H9 (cell line): ENCODE measurements around the gene PLD1. TPM values are rescaled to one million over a fixed set of nuclear protein-coding genes. Genes with fewer than 3 reads are reported as not detected.

Source experiments
- DNase-seq: peaks from one replicate; pipeline ENCODE4 v3.0.0-alpha.2; 2017
- H2AFZ ChIP-seq: one replicate; pipeline ENCODE4 v1.6.1; 2013; ENCODE audit warnings: mild to moderate bottlenecking, low read length, control low read depth, moderate library complexity
- H2AK5ac ChIP-seq: 2 replicates; pipeline ENCODE4 v1.6.1; 2013; ENCODE audit warnings: low read length, control low read depth, mixed read lengths; ENCODE audit not compliant: insufficient read length
- H2BK120ac ChIP-seq: one replicate; pipeline ENCODE4 v1.6.1; 2013; ENCODE audit warnings: low read depth, mild to moderate bottlenecking, low read length, control low read depth, inconsistent platforms; ENCODE audit not compliant: poor library complexity, severe bottlenecking
- H2BK12ac ChIP-seq: 2 replicates; pipeline ENCODE4 v1.6.1; 2013; ENCODE audit warnings: low read length, control low read depth, mixed read lengths, low read depth; ENCODE audit not compliant: insufficient read length
- H2BK15ac ChIP-seq: 2 replicates; pipeline ENCODE4 v1.6.1; 2013; ENCODE audit warnings: low read depth, low read length, control low read depth
- H2BK20ac ChIP-seq: one replicate; pipeline ENCODE4 v1.6.1; 2013; ENCODE audit warnings: low read depth, mild to moderate bottlenecking, low read length, control low read depth, inconsistent platforms; ENCODE audit not compliant: poor library complexity, severe bottlenecking
- H2BK5ac ChIP-seq: 2 replicates; pipeline ENCODE4 v1.6.1; 2013; ENCODE audit warnings: low read length, control low read depth, mixed read lengths; ENCODE audit not compliant: insufficient read length
- H3K14ac ChIP-seq: 2 replicates; pipeline ENCODE4 v1.6.1; 2013; ENCODE audit warnings: low read length, control low read depth; ENCODE audit not compliant: insufficient read depth
- H3K18ac ChIP-seq: 2 replicates; pipeline ENCODE4 v1.6.1; 2013; ENCODE audit warnings: low read depth, mild to moderate bottlenecking, mixed read lengths, low read length, control low read depth; ENCODE audit not compliant: insufficient read length
- H3K23ac ChIP-seq: 2 replicates; pipeline ENCODE4 v1.6.1; 2013; ENCODE audit warnings: low read length, control low read depth, mixed read lengths, low read depth; ENCODE audit not compliant: insufficient read length
- H3K23me2 ChIP-seq: 2 replicates; pipeline ENCODE4 v1.6.1; 2013; ENCODE audit warnings: low read depth, mild to moderate bottlenecking, mixed read lengths, low read length, control low read depth; ENCODE audit not compliant: insufficient read length, poor library complexity, severe bottlenecking
- H3K27ac ChIP-seq: 2 replicates; pipeline ENCODE4 v1.5.1; 2013; ENCODE audit warnings: low read length, control low read depth, mixed read lengths, low read depth; ENCODE audit not compliant: insufficient read length
- H3K27me3 ChIP-seq: 2 replicates; pipeline ENCODE4 v1.6.1; 2013; ENCODE audit warnings: low read length, control low read depth, inconsistent platforms; ENCODE audit not compliant: insufficient read depth
- H3K4ac ChIP-seq: 2 replicates; pipeline ENCODE4 v1.6.1; 2013; ENCODE audit warnings: low read depth, mild to moderate bottlenecking, control low read depth, inconsistent platforms, low read length, moderate library complexity
- H3K4me1 ChIP-seq: 2 replicates; pipeline ENCODE4 v1.6.1; 2013; ENCODE audit warnings: low read length, control low read depth, inconsistent platforms; ENCODE audit not compliant: insufficient read depth
- H3K4me2 ChIP-seq: 2 replicates; pipeline ENCODE4 v1.6.1; 2013; ENCODE audit warnings: low read length, control low read depth, mixed read lengths; ENCODE audit not compliant: insufficient read length, insufficient read depth
- H3K56ac ChIP-seq: 2 replicates; pipeline ENCODE4 v1.6.1; 2013; ENCODE audit warnings: low read depth, mild to moderate bottlenecking, mixed read lengths, low read length, control low read depth; ENCODE audit not compliant: insufficient read length
- H3K79me1 ChIP-seq: 2 replicates; pipeline ENCODE4 v1.6.1; 2013; ENCODE audit warnings: low read depth, mild to moderate bottlenecking, moderate library complexity, low read length, control low read depth, inconsistent platforms; ENCODE audit not compliant: insufficient read depth, poor library complexity, severe bottlenecking
- H3K79me2 ChIP-seq: 2 replicates; pipeline ENCODE4 v1.6.1; 2013; ENCODE audit warnings: low read length, control low read depth, inconsistent platforms; ENCODE audit not compliant: insufficient read depth
- H3K9ac ChIP-seq: 2 replicates; pipeline ENCODE4 v1.6.1; 2013; ENCODE audit warnings: low read length, control low read depth, mixed read lengths; ENCODE audit not compliant: insufficient read length; ENCODE audit errors: extremely low read depth
- H3K9me3 ChIP-seq: one replicate; pipeline ENCODE4 v1.6.1; 2013; ENCODE audit warnings: low read depth, low read length, inconsistent platforms; ENCODE audit not compliant: control insufficient read depth
- H3T11ph ChIP-seq: one replicate; pipeline ENCODE4 v1.6.1; 2013; ENCODE audit warnings: mild to moderate bottlenecking, low read length, control low read depth, inconsistent platforms
- H4K20me1 ChIP-seq: one replicate; pipeline ENCODE4 v1.6.1; 2013; ENCODE audit not compliant: control insufficient read depth, insufficient read length, insufficient read depth
- H4K5ac ChIP-seq: 2 replicates; pipeline ENCODE4 v1.6.1; 2013; ENCODE audit warnings: low read depth, mild to moderate bottlenecking, mixed read lengths, low read length, control low read depth; ENCODE audit not compliant: insufficient read length
- H4K8ac ChIP-seq: replicated peaks from 2 replicates; pipeline ENCODE4 v1.6.1; 2013; ENCODE audit warnings: low read length, control low read depth, mixed read lengths, low read depth; ENCODE audit not compliant: insufficient read length
- H4K91ac ChIP-seq: 2 replicates; pipeline ENCODE4 v1.6.1; 2013; ENCODE audit warnings: low read depth, mild to moderate bottlenecking, moderate library complexity, mixed read lengths, low read length, control low read depth; ENCODE audit not compliant: insufficient read length
- H3K27ac Mint-ChIP-seq, 3 experiments: 2 replicates in 2 of 3; 3 replicates in 1 of 3; pipeline ENCODE4 v1.8.0; 2020 to 2021; ENCODE audit warnings: mixed read lengths in 3 of 3, mild to moderate bottlenecking in 1 of 3, moderate library complexity in 1 of 3
- H3K27me3 Mint-ChIP-seq: 2 replicates; pipeline ENCODE4 v1.8.0; 2021; ENCODE audit warnings: low read depth, mild to moderate bottlenecking, moderate library complexity, mixed read lengths
- H3K36me3 Mint-ChIP-seq, 3 experiments: 2 replicates in 2 of 3; 3 replicates in 1 of 3; pipeline ENCODE4 v1.8.0; 2020 to 2021; ENCODE audit warnings: low read depth in 3 of 3, mixed read lengths in 3 of 3; ENCODE audit not compliant: insufficient read depth in 1 of 3
- H3K4me1 Mint-ChIP-seq, 2 experiments: 2 replicates each; pipeline ENCODE4 v1.8.0; 2020; ENCODE audit warnings: mixed read lengths in 2 of 2
- H3K4me3 Mint-ChIP-seq, 2 experiments: 2 replicates in 1 of 2; 3 replicates in 1 of 2; pipeline ENCODE4 v1.8.0; 2020 to 2021; ENCODE audit warnings: mild to moderate bottlenecking in 2 of 2, mixed read lengths in 2 of 2, moderate library complexity in 1 of 2
- H3K9me3 Mint-ChIP-seq, 2 experiments: 2 replicates in 1 of 2; 3 replicates in 1 of 2; pipeline ENCODE4 v1.8.0; 2020; ENCODE audit warnings: mild to moderate bottlenecking in 2 of 2, mixed read lengths in 2 of 2, moderate library complexity in 1 of 2
- WGBS: extraction: QIAGEN DNeasy Blood & Tissue Kit; methylation state at CpG from one replicate; pipeline ENCODE4 v1.1.7; 2013; ENCODE audit warnings: missing lambda C conversion rate, low lambda C conversion rate, mixed read lengths; ENCODE audit not compliant: insufficient read length; ENCODE audit errors: extremely low coverage; 5-methylcytosine and 5-hydroxymethylcytosine counted together
- total RNA-seq: library from RNA; stranded (reverse); gene quantifications from 2 replicates; pipeline ENCODE4 v1.2.1, GENCODE V29; 2021
- TF ChIP-seq, protein P1 (sequence below): fragments of 200-600 bp; sonication (generic); conservative IDR thresholded peaks from 3 replicates; pipeline ENCODE4 v1.8.0; 2021; ENCODE audit warnings: antibody characterized with exemption, mild to moderate bottlenecking

PLD1 gene
- total RNA-seq, 1 experiment from 2014 or later: 1.8 TPM

GRCh38 chr3:171649267-171649666 is 161.0 kb downstream of the PLD1 start:
- Histone ChIP-seq H4K91ac (no peak overlapping the region), H3K4ac (no peak overlapping the region), H4K5ac (no peak overlapping the region), H3K4me1 (no peaks in the 10 kb centered on the region), H2BK12ac (no peak overlapping the region), H4K8ac (no peak overlapping the region), H2BK120ac (no peak overlapping the region), H3K14ac (no peak overlapping the region), H3K27ac (no peak overlapping the region), H2AFZ (no peak overlapping the region), H3K9ac (no peak overlapping the region), H2BK20ac (no peak overlapping the region), H4K20me1 (no peaks in the 10 kb centered on the region), H3K79me1 (no peaks in the 10 kb centered on the region), H3K23ac (no peak overlapping the region), H2BK15ac (no peak overlapping the region), H3T11ph (no peak overlapping the region), H3K56ac (no peak overlapping the region), H2BK5ac (no peak overlapping the region), H3K23me2 (no peaks in the 10 kb centered on the region), H3K9me3 (no peaks in the 10 kb centered on the region), H3K4me2 (no peak overlapping the region), H2AK5ac (no peak overlapping the region), H3K79me2 (no peaks in the 10 kb centered on the region), H3K27me3 (no peaks in the 10 kb centered on the region), H3K18ac (no peak overlapping the region)
- Mint-ChIP-seq H3K4me1 (no peaks in the 10 kb centered on the region; a peak in 1 of 4 replicates), H3K27me3 (no peaks in the 10 kb centered on the region), H3K4me3 (no peak overlapping the region), H3K9me3 (no peaks in the 10 kb centered on the region), H3K36me3 (no peaks in the 10 kb centered on the region), H3K27ac (no peak overlapping the region)
- no CpG with 5 or more reads among the region's 4 CpGs for WGBS
- no peak for DNase-seq
- TF ChIP-seq, protein P1, sequence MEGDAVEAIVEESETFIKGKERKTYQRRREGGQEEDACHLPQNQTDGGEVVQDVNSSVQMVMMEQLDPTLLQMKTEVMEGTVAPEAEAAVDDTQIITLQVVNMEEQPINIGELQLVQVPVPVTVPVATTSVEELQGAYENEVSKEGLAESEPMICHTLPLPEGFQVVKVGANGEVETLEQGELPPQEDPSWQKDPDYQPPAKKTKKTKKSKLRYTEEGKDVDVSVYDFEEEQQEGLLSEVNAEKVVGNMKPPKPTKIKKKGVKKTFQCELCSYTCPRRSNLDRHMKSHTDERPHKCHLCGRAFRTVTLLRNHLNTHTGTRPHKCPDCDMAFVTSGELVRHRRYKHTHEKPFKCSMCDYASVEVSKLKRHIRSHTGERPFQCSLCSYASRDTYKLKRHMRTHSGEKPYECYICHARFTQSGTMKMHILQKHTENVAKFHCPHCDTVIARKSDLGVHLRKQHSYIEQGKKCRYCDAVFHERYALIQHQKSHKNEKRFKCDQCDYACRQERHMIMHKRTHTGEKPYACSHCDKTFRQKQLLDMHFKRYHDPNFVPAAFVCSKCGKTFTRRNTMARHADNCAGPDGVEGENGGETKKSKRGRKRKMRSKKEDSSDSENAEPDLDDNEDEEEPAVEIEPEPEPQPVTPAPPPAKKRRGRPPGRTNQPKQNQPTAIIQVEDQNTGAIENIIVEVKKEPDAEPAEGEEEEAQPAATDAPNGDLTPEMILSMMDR: no peak
